GM12892 (cell line): ENCODE measurements around the gene PRKAR2B.

ENCODE experiments used
- POLR2AphosphoS5 ChIP-seq: IDR thresholded peaks from 2 replicates; pipeline ENCODE4 v1.6.1; 2011; ENCODE audit warnings: low read depth, low read length, control low read depth
- TAF1 ChIP-seq: IDR thresholded peaks from 2 replicates; pipeline ENCODE4 v1.6.1; 2011; ENCODE audit warnings: low read depth, mild to moderate bottlenecking, control low read depth, low read length, borderline replicate concordance

DNA sequence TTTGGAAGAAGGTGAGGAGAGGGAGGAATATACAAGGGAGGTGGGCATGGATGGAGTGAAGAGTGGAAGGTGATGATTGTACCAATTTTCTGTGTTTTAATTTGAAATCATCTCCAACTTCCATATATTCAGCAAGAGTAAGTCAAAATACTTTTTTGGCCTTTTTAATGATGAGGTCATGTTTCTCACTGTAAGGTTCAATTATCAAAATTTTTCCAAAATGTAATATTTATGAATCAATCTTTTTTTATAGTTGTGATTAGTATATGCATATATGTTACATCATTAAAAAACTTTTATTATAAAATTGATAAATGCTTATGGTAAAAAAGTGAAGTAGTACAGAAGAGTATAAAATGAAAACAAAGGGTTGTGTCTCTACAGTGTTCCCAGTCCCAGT, 40.7 kb downstream of the PRKAR2B start:
- TF ChIP-seq POLR2AphosphoS5 (no peak), TAF1 (no peak)
